ENCODE results near the gene APPL2. TPM values are rescaled to one million over a fixed set of nuclear protein-coding genes. Genes with fewer than 3 reads are reported as not detected.
"Not testable (repeated sequence)": the region's sequence is repeated elsewhere in the genome, so short reads cannot be mapped to it uniquely, and the experiment has no call there.

APPL2 gene
- total RNA-seq, 2 experiments from 2014 or later, result 12.7 to 13.5 TPM

DNA sequence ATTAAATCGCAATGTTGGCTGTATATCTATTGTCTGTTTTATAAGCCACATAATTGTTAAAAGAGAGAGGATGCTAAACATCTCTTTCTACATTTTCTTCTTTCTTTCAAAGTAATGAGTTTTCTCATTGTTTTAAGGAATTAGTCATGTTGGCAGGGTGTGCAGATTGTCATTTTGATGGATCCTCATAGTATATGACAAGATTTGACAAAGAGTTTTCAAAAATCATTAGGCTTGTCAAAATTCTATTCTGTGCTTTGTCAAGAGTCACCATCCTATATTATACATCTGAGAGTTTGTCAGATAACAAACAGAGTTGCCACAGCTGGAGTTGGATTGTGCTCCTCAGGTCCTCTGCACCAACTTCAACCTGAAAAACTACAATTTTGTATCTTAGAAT, 35.4 kb upstream of the APPL2 start:
- CTCF ChIA-PET, result interaction anchor here (1.2 to 1.6 kb wide), 2 partner anchors 16 to 109 kb away, joined by 3 read pairs; no protein-coding TSS in a partner anchor
- no peak for DNase-seq

DNA sequence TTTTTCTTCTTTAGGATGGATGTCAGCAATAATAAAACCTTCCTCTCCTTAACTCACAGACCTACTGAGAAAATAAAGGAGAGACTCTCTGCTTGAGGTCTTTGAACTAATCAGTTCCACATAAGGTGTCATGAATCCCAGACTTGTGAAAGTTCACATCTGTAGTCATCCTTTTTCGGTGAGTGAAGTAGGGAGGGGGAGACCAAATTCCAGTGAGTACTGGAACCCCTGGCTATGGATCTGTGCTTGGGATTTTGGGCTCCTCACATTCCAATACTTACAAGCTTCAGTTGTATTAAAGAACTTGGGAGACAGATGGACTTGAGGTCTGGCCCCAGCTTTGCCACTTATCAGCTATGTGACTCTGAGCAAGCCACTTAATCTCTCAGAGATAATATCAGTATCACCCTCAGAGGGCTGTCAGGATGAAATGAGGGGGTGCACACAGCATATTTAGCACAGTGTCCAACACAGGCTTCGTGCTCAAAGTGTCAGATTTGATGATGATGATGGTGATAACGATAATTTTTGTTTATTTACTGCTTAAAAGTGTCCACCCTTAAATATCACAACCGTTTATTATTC, 34.8 kb upstream of the APPL2 start:
- Mint-ChIP-seq H3K4me1 (ENCODE audit: low read depth) (no peaks in the 10 kb centered on the region), H3K27me3 (ENCODE audit: low read depth) (no peaks in the 10 kb centered on the region), H3K4me3 (no peak overlapping the region), H3K36me3 (ENCODE audit: low read depth) (no peaks in the 10 kb centered on the region), H3K27ac (no peak overlapping the region), H3K9me3 (no peaks in the 10 kb centered on the region)
- CTCF ChIA-PET, result interaction anchor here (1.2 to 1.6 kb wide), 2 partner anchors 17 to 110 kb away, joined by 3 read pairs; no protein-coding TSS in a partner anchor
- intact Hi-C loops (cut with micrococcal nuclease), result no loop called here
- no peak for DNase-seq

More for the DNA sequence above, 35.4 kb upstream of the APPL2 start:
- H3K4me3 Mint-ChIP-seq, result no peak overlapping the region
- intact Hi-C loops (cut with micrococcal nuclease), result no loop called here
- H3K27ac Mint-ChIP-seq, result no peak overlapping the region
- no peaks in the 10 kb centered on the region for H3K9me3 Mint-ChIP-seq
- no peaks in the 10 kb centered on the region for H3K36me3 Mint-ChIP-seq (ENCODE audit: low read depth)
- H3K27me3 Mint-ChIP-seq (ENCODE audit: low read depth), result no peaks in the 10 kb centered on the region
- no peaks in the 10 kb centered on the region for H3K4me1 Mint-ChIP-seq (ENCODE audit: low read depth)

DNA sequence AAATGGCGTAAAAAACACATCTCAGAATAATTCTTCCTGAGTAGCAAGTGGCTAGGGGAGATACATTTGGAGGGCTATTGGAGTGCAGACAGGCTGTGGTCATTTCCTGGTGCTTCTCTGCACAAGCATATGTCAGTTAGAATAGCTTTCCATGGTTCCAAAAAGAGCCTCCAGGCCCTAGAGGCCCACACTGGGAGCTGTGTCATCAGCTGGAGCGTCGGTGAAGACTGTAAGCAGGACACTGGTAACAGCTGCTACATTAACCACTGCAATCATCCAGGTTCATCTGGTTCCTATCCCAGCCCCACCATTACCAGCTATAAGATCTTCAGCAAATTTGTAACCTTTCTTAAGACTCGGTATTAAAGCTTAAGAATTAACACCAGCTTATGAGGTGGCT, 31.7 kb upstream of the APPL2 start:
- CTCF ChIA-PET, result no interaction called here
- intact Hi-C loops (cut with micrococcal nuclease), result no loop called here
- Mint-ChIP-seq H3K36me3 (ENCODE audit: low read depth) (no peaks in the 10 kb centered on the region), H3K9me3 (no peaks in the 10 kb centered on the region), H3K4me1 (ENCODE audit: low read depth) (no peaks in the 10 kb centered on the region), H3K4me3 (no peak overlapping the region), H3K27ac (no peak overlapping the region), H3K27me3 (ENCODE audit: low read depth) (peaks cover 4% of the 10 kb centered on the region)
- no peak for DNase-seq

DNA sequence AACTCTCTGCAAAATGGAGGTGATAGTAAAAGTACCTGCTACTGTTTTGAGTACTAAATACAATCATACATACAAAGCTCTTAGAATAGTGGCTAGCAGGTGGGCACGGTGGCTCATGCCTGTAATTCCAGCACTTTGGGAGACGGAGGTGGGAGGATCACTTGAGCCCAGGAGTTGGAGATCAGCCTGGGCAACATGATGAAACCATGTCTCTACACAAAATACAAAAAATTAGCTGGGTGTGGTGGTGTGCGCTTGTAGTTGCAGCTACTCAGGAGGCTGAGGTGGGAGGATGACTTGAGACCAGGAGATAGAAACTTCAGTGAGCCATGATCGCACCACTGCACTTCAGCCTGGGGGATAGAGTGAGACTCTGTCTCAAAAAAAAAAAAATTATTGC, 28.8 kb upstream of the APPL2 start:
- Mint-ChIP-seq H3K9me3 (no peaks in the 10 kb centered on the region), H3K4me1 (ENCODE audit: low read depth) (no peaks in the 10 kb centered on the region), H3K36me3 (ENCODE audit: low read depth) (no peaks in the 10 kb centered on the region), H3K27me3 (ENCODE audit: low read depth) (peaks cover 5% of the 10 kb centered on the region), H3K4me3 (no peak overlapping the region), H3K27ac (no peak overlapping the region)
- intact Hi-C loops (cut with micrococcal nuclease), result no loop called here
- DNase-seq, result no peak
- CTCF ChIA-PET, result no interaction called here

DNA sequence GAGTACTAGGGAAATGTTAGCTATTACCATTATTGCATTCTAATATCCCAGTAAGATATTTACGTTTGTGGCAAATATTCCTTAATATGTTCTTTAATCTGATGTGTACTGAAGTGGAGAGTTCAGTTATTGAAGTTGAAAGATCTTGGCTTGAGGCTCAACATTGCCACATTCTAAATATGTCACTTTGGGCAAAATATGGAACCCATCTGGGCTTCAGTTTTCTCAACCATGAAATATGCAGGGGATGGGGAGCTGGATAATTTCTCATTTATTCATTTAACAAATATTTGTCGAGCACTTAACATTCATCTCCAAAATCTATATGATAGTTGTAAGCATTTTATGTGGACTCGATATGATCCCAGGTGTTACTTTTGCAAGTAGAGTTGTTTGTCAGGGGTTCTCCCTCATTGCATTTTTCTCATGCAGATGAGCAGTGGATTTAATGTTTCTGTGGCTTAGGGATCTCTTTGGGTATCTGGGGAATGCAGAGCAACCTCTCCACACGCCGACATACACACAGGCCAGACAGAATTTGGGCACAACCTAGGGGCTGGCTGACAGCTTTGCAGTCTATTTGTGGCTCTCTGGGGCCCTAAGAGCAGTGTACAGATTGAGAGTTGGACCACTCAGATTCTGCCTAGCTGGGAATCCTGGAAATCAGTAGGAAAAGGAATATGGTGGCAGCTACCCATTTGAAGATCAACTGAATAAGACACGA, 26.6 kb upstream of the APPL2 start:
- intact Hi-C loops (cut with micrococcal nuclease), result no loop called here
- no peaks in the 10 kb centered on the region for H3K36me3 Mint-ChIP-seq (ENCODE audit: low read depth)
- peaks cover 5% of the 10 kb centered on the region for H3K27me3 Mint-ChIP-seq (ENCODE audit: low read depth)
- H3K4me1 Mint-ChIP-seq (ENCODE audit: low read depth), result no peaks in the 10 kb centered on the region
- CTCF ChIA-PET, result no interaction called here
- H3K9me3 Mint-ChIP-seq, result no peaks in the 10 kb centered on the region
- DNase-seq, result no peak
- H3K27ac Mint-ChIP-seq, result no peak overlapping the region
- H3K4me3 Mint-ChIP-seq, result no peak overlapping the region

DNA sequence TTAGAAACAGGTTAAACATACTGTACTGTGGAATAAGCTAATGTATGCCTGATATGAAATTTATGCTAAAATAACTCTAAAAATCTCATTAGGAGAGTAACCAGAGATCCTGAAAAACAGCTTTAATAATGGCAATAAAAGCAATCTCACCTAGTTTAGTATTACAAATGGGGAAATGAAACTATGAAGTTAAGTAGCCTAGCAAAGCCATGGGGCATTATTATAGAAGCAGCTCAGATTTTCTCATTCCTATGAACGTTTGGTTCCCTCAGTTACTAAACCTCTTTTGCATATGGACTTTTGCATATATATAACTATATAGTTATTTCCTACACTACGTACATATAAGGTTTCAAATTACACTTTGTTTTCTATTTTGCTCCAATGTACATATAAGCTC, 25.0 kb upstream of the APPL2 start:
- H3K4me3 Mint-ChIP-seq, result no peak overlapping the region
- peaks cover 5% of the 10 kb centered on the region for H3K27me3 Mint-ChIP-seq (ENCODE audit: low read depth)
- no peak overlapping the region for H3K27ac Mint-ChIP-seq
- no peak for DNase-seq
- no peaks in the 10 kb centered on the region for H3K36me3 Mint-ChIP-seq (ENCODE audit: low read depth)
- H3K4me1 Mint-ChIP-seq (ENCODE audit: low read depth), result peaks cover 5% of the 10 kb centered on the region
- H3K9me3 Mint-ChIP-seq, result no peaks in the 10 kb centered on the region
- CTCF ChIA-PET, result no interaction called here
- intact Hi-C loops (cut with micrococcal nuclease), result no loop called here

DNA sequence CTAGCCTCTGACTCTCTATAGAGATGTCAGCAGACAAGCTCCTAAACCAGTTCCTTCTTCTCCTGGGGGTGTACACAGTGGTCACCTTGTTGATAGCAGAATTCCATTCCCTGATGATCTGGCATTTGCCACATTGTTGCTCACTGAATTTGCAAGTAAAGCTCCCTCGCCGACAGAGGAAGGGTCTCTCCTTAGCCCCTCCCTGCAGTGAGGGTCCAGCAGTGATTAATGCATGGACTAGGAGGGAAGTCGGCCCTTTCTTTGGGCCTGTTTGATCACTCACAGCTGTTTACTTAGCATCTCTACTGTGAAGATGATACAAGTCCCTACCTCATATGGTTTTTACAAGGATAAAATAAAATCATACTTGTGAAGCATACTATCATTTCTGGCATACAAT, 23.3 kb upstream of the APPL2 start:
- Mint-ChIP-seq H3K4me1 (ENCODE audit: low read depth) (peaks cover 7% of the 10 kb centered on the region), H3K27ac (no peak overlapping the region), H3K4me3 (no peak overlapping the region), H3K27me3 (ENCODE audit: low read depth) (peaks cover 5% of the 10 kb centered on the region), H3K36me3 (ENCODE audit: low read depth) (no peaks in the 10 kb centered on the region), H3K9me3 (no peaks in the 10 kb centered on the region)
- intact Hi-C loops (cut with micrococcal nuclease), result no loop called here
- DNase-seq, result no peak
- CTCF ChIA-PET, result interaction anchor here (1.0 kb wide), 1 partner anchor 54 kb away, joined by 3 read pairs; no protein-coding TSS in a partner anchor

DNA sequence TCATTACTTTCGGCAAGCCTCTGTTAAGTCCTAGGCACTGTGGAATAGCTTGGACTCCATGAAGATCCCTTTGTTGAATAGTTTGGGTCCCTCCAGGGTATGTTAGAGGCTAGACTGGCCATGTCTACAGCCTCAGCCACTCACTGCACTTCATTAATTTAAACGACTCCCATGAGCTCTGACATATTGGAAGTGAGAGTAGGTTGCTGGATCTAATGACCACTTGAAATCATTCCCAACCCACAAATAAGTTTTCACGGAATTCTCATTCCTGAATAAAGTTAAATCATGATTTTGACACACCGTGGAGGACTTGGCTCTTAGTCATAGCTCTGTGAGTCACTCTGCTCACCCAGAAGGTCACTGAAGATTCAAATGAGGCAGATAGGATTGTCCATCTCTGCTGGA, 21.4 kb upstream of the APPL2 start:
- Mint-ChIP-seq H3K9me3 (no peaks in the 10 kb centered on the region), H3K4me3 (no peak overlapping the region), H3K27ac (no peak overlapping the region), H3K27me3 (ENCODE audit: low read depth) (peaks cover 1% of the 10 kb centered on the region), H3K4me1 (ENCODE audit: low read depth) (peaks cover 7% of the 10 kb centered on the region), H3K36me3 (ENCODE audit: low read depth) (no peaks in the 10 kb centered on the region)
- DNase-seq, result no peak
- CTCF ChIA-PET, result no interaction called here
- intact Hi-C loops (cut with micrococcal nuclease), result no loop called here

DNA sequence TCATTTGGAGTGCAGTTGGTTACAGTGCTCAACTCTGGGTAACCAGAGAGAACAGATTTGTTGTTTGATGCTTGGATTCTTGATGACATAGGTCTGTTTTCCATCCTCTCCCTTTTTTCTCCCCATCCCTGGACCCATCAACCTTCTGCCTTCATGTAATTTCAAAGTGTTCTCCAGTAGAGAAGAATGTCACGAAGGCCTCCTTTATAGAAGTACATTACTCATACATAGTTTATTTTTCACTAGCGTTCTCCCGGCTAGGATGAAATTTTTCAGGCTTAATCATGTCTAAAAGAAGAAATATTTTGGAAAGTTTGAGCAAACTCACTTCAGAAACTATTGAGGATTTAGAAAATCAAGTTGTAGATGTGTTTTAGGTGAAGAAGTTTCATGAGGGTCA, 20.9 kb upstream of the APPL2 start:
- no peak for DNase-seq
- Mint-ChIP-seq H3K27me3 (ENCODE audit: low read depth) (no peaks in the 10 kb centered on the region), H3K36me3 (ENCODE audit: low read depth) (no peaks in the 10 kb centered on the region), H3K27ac (no peak overlapping the region), H3K9me3 (no peaks in the 10 kb centered on the region), H3K4me3 (no peak overlapping the region), H3K4me1 (ENCODE audit: low read depth) (peaks cover 7% of the 10 kb centered on the region)
- intact Hi-C loops (cut with micrococcal nuclease), result no loop called here
- CTCF ChIA-PET, result no interaction called here

DNA sequence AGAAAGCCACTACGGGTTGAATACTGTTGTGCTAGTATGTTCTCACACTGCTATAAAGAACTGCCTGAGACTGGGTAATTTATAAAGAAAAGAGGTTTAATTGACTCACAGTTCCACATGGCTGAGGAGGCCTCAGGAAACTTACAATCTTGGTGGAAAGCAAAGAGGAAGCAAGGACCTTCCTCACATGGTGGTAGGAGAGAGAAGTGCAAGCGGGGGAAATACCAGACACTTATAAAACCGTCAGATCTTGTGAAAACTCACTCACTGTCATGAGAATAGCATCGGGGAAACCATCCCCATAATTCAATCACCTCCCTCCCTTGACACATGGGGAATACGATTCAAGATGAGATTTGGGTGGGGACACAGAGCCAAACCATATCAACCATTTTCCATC, 20.5 kb upstream of the APPL2 start:
- CTCF ChIA-PET; H3K4me3 Mint-ChIP-seq; H3K36me3 Mint-ChIP-seq (ENCODE audit: low read depth); H3K9me3 Mint-ChIP-seq; H3K4me1 Mint-ChIP-seq (ENCODE audit: low read depth); H3K27ac Mint-ChIP-seq; DNase-seq; H3K27me3 Mint-ChIP-seq (ENCODE audit: low read depth); intact Hi-C loops (cut with micrococcal nuclease): not testable (repeated sequence)

DNA sequence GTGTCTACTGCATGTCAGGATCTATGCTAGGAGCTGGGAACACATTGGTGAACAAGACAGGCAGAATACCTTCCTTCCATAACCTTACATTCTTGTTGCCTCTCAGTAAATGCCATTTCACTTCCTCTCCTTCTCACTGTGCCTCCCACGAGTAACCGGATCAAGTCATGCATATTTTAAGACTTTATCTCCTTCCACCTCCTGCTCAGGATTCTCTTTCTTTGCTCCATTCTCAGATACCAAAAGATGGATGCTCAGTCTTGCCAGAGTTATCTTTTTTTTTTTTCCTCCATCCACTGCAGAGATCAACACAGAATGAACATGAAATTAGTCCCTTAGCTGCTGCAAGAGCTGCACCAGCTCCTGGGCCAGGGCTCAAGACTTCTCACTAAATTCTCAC, 20.0 kb upstream of the APPL2 start:
- Mint-ChIP-seq H3K27ac (no peak overlapping the region), H3K4me3 (no peak overlapping the region), H3K9me3 (no peaks in the 10 kb centered on the region), H3K36me3 (ENCODE audit: low read depth) (no peaks in the 10 kb centered on the region), H3K27me3 (ENCODE audit: low read depth) (no peaks in the 10 kb centered on the region), H3K4me1 (ENCODE audit: low read depth) (peaks cover 7% of the 10 kb centered on the region)
- intact Hi-C loops (cut with micrococcal nuclease), result no loop called here
- CTCF ChIA-PET, result no interaction called here
- no peak for DNase-seq

DNA sequence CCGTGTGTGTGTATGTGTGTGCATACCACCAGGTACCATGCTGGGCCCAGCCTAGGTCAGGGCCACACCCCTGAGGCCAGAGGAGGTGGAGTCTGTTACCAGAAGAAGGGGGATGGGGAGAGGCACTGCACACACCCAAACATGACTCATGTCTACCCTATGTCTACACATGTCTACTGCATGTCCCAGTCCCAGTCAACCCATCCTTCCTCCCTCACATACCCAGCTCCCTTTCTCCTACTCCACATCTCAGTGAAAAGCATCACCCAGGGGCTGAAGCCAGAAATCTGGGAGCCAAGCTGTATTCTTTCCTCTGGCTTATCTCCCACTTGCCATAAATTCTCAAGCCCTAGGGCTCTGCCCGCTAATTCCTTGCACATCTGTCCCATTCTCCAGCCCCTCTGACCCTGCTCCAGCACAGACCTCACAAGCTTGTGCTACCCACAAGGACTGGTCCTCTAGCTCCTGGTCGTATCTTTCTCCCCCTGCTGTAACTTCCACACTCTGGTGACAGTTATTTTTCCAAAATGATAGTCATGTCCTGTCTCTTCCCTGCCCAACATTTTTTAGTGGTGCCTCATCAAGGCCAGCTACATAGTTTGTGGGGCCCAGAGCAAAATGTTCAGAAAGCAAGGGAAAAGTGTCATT, 18.0 kb upstream of the APPL2 start:
- DNase-seq, result no peak
- H3K36me3 Mint-ChIP-seq (ENCODE audit: low read depth), result no peaks in the 10 kb centered on the region
- no peaks in the 10 kb centered on the region for H3K9me3 Mint-ChIP-seq
- intact Hi-C loops (cut with micrococcal nuclease), result no loop called here
- no peaks in the 10 kb centered on the region for H3K27me3 Mint-ChIP-seq (ENCODE audit: low read depth)
- H3K27ac Mint-ChIP-seq, result no peak overlapping the region
- CTCF ChIA-PET, result no interaction called here
- H3K4me3 Mint-ChIP-seq, result no peak overlapping the region
- peaks cover 7% of the 10 kb centered on the region for H3K4me1 Mint-ChIP-seq (ENCODE audit: low read depth)

DNA sequence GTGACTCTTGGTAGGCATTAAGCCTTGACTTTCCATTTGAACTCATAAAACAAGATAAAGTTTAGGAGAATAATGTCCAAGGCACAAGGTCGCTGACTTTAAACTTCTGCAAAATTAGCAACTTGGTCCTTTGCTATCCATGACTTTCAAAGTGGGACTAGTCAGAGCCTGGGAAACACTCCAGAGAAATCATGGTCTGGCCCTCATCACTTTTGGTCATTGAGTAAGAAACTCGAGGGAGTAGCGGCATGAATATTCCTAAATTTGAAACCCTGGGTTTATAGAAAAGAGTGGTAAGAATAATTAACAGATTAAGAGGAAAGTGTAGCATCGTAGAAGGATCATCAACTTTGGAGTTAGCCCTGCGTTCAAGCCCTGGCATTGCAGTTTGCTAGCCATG, 16.9 kb upstream of the APPL2 start:
- no peaks in the 10 kb centered on the region for H3K36me3 Mint-ChIP-seq (ENCODE audit: low read depth)
- H3K27me3 Mint-ChIP-seq (ENCODE audit: low read depth), result no peaks in the 10 kb centered on the region
- DNase-seq, result no peak
- no peak overlapping the region for H3K4me3 Mint-ChIP-seq
- H3K9me3 Mint-ChIP-seq, result no peaks in the 10 kb centered on the region
- peaks cover 7% of the 10 kb centered on the region for H3K4me1 Mint-ChIP-seq (ENCODE audit: low read depth)
- CTCF ChIA-PET, result no interaction called here
- intact Hi-C loops (cut with micrococcal nuclease), result no loop called here
- no peak overlapping the region for H3K27ac Mint-ChIP-seq

Data from activated naive CD4-positive, alpha-beta T cell treated with anti-CD3 and anti-CD28 coated beads for 36 hours (primary cell).